Inflammatory macrophage (primary cell): ENCODE measurements around the gene CCND3.
"Not testable (repeated sequence)": the region's sequence is repeated elsewhere in the genome, so short reads cannot be mapped to it uniquely, and the experiment has no call there.

ENCODE experiments used
- DNase-seq, 2 donors: peaks; one replicate each; pipeline ENCODE4 v3.0.0-alpha.2; 2020 to 2022

The CCND3 gene

GRCh38 chr6:41947581-41948220 is 6.1 kb upstream of the CCND3 start:
- DNase-seq, result no peak

GRCh38 chr6:41943456-41943855 is 1.8 kb upstream of the CCND3 start:
- peak in 1 of 2 donors; percentile 92 for DNase-seq

GRCh38 chr6:41942882-41943281 is 1.3 kb upstream of the CCND3 start:
- DNase-seq, result not testable (repeated sequence)

GRCh38 chr6:41942067-41942851 is 651 bp upstream of the CCND3 start:
- no peak for DNase-seq

- DNase-seq, result peak; percentile 41 to 50
Measured at GRCh38 chr6:41940759-41941279, 789 bp downstream of the CCND3 start.

- DNase-seq, result no peak
Measured at GRCh38 chr6:41939848-41940758, 1.5 kb downstream of the CCND3 start.

- DNase-seq, result peak; percentile 69 to 75
Measured at GRCh38 chr6:41939176-41939847, 2.3 kb downstream of the CCND3 start.

GRCh38 chr6:41938590-41939175 is 2.9 kb downstream of the CCND3 start:
- peak in 1 of 2 donors; percentile 11 for DNase-seq

GRCh38 chr6:41937861-41938574 is 3.6 kb downstream of the CCND3 start:
- peak; percentile 71 to 80 for DNase-seq

GRCh38 chr6:41937472-41937860 is 4.1 kb downstream of the CCND3 start:
- no peak for DNase-seq

GRCh38 chr6:41936073-41936837 is 5.4 kb downstream of the CCND3 start:
- DNase-seq, result peak; percentile 85 to 94

- no peak for DNase-seq
Measured at GRCh38 chr6:41935685-41936072, 5.9 kb downstream of the CCND3 start.

- no peak for DNase-seq
Measured at GRCh38 chr6:41935193-41935574, 6.4 kb downstream of the CCND3 start.

GRCh38 chr6:41934278-41935192 is 7.1 kb downstream of the CCND3 start:
- DNase-seq, result peak in 1 of 2 donors; percentile 37

GRCh38 chr6:41932378-41932777 is 9.2 kb downstream of the CCND3 start:
- no peak for DNase-seq

GRCh38 chr6:41931792-41932191 is 9.8 kb downstream of the CCND3 start:
- no peak for DNase-seq

GRCh38 chr6:41929924-41930323 is 11.7 kb downstream of the CCND3 start:
- peak; percentile 45 to 58 for DNase-seq

GRCh38 chr6:41927253-41927652 is 14.4 kb downstream of the CCND3 start:
- no peak for DNase-seq

GRCh38 chr6:41922154-41922553 is 19.5 kb downstream of the CCND3 start:
- no peak for DNase-seq

- peak in 1 of 2 donors; percentile 58 for DNase-seq
Measured at GRCh38 chr6:41921712-41921998, 20.0 kb downstream of the CCND3 start.
